H1 (cell line): ENCODE data around the gene CCDC74A. TPM values are rescaled to one million over a fixed set of nuclear protein-coding genes. Genes with fewer than 3 reads are reported as not detected.
"Not testable (repeated sequence)": the region's sequence is repeated elsewhere in the genome, so short reads cannot be mapped to it uniquely, and the experiment has no call there.

Experiments used
- CTCF ChIA-PET: fragments of 300-600 bp; sonication (Branson Sonifier 250); formaldehyde crosslinking; loops from one replicate; lab custom pipeline; 2021; ENCODE audit not compliant: partially characterized antibody; lab: Charles Lee
- POLR2A ChIA-PET: fragments of 300-600 bp; sonication (Branson Sonifier 250); formaldehyde crosslinking; loops from one replicate; lab custom pipeline; 2021; ENCODE audit warnings: inconsistent platforms; ENCODE audit not compliant: partially characterized antibody; lab: Charles Lee
- DNase-seq, 2 experiments: peaks; one replicate each; pipeline versions ENCODE4 v3.0.0 to v3.0.0-alpha.2; 2010 to 2022; ENCODE audit warnings: low spot score in 2 of 2, low read depth in 1 of 2, mixed read lengths in 1 of 2
- FAIRE-seq: peaks from 2 replicates; lab custom pipeline; 2011; peaks lifted over from hg19 to GRCh38; lab: Jason Lieb, UNC
- H2AFZ ChIP-seq: 2 replicates; pipeline ENCODE4 v1.8.1; 2012; ENCODE audit warnings: low read length, inconsistent platforms
- H2AK5ac ChIP-seq: 2 replicates; pipeline ENCODE4 v1.6.1; 2013; ENCODE audit warnings: low read depth, low read length
- H2BK120ac ChIP-seq: replicated peaks from 2 replicates; pipeline ENCODE3; 2013; ENCODE audit warnings: low read depth, low read length, inconsistent platforms
- H2BK12ac ChIP-seq: 2 replicates; pipeline ENCODE4 v1.6.1; 2013; ENCODE audit warnings: low read depth, low read length
- H2BK15ac ChIP-seq: 2 replicates; pipeline ENCODE4 v1.6.1; 2013; ENCODE audit warnings: low read length
- H2BK20ac ChIP-seq: 2 replicates; pipeline ENCODE4 v1.6.1; 2013; ENCODE audit warnings: low read length
- H2BK5ac ChIP-seq: 2 replicates; pipeline ENCODE4 v1.6.1; 2013; ENCODE audit warnings: low read depth, low read length
- H3K14ac ChIP-seq: 2 replicates; pipeline ENCODE4 v1.6.1; 2013; ENCODE audit warnings: inconsistent platforms; ENCODE audit not compliant: insufficient read length
- H3K18ac ChIP-seq: 2 replicates; pipeline ENCODE4 v1.6.1; 2013; ENCODE audit warnings: low read length; ENCODE audit errors: extremely low read depth
- H3K23ac ChIP-seq: 2 replicates; pipeline ENCODE4 v1.6.1; 2013; ENCODE audit warnings: inconsistent platforms; ENCODE audit not compliant: insufficient read length
- H3K23me2 ChIP-seq: 2 replicates; pipeline ENCODE4 v1.6.1; 2013; ENCODE audit warnings: low read depth, low read length
- H3K27ac ChIP-seq: 2 replicates; pipeline ENCODE4 v1.6.1; 2011; ENCODE audit warnings: low read depth, low read length, inconsistent platforms
- H3K27me3 ChIP-seq, 4 experiments: replicated peaks in 1 of 4; 1 replicate in 1 of 4; 2 replicates in 3 of 4; pipeline versions ENCODE4 v1.6.1 to v1.8.1; 2011 to 2013; ENCODE audit warnings: low read length in 3 of 4, mild to moderate bottlenecking in 3 of 4, inconsistent platforms in 2 of 4, mixed read lengths in 2 of 4, moderate library complexity in 1 of 4; ENCODE audit not compliant: control insufficient read depth in 3 of 4, insufficient read depth in 3 of 4; ENCODE audit errors: extremely low read depth in 1 of 4
- H3K36me3 ChIP-seq, 4 experiments: 2 replicates each; pipeline versions ENCODE4 v1.6.1 to v1.8.1; 2011 to 2013; ENCODE audit warnings: mild to moderate bottlenecking in 4 of 4, low read length in 3 of 4, moderate library complexity in 2 of 4, control low read depth in 1 of 4, inconsistent platforms in 1 of 4; ENCODE audit not compliant: insufficient read depth in 4 of 4, control insufficient read depth in 2 of 4
- H3K4ac ChIP-seq: replicated peaks from 2 replicates; pipeline ENCODE3; 2013; ENCODE audit warnings: low read length, low read depth, mixed read lengths, inconsistent platforms; ENCODE audit not compliant: insufficient read length
- H3K4me1 ChIP-seq, 4 experiments: replicated peaks in 1 of 4; 1 replicate in 1 of 4; 2 replicates in 3 of 4; pipeline versions ENCODE4 v1.6.1 to v1.8.1; 2011 to 2013; ENCODE audit warnings: low read length in 3 of 4, inconsistent platforms in 2 of 4, mixed read lengths in 1 of 4; ENCODE audit not compliant: insufficient read depth in 4 of 4, control insufficient read depth in 3 of 4
- H3K4me2 ChIP-seq, 2 experiments: 2 replicates each; pipeline versions ENCODE4 v1.6.1 to v1.8.1; 2011 to 2013; ENCODE audit warnings: low read depth in 2 of 2, low read length in 2 of 2, control low read depth in 1 of 2, inconsistent platforms in 1 of 2, mild to moderate bottlenecking in 1 of 2; ENCODE audit not compliant: insufficient read depth in 1 of 2
- H3K4me3 ChIP-seq, 4 experiments: fragments of 200-600, 300-600 bp in 1 of 4; sonication (generic), shearing (Covaris generic), sonication (Bioruptor Twin) in 1 of 4; 2 replicates each; pipeline versions ENCODE4 v1.5.1 to v1.8.1; 2011 to 2016; ENCODE audit warnings: low read length in 4 of 4, low read depth in 3 of 4, control low read depth in 2 of 4, inconsistent platforms in 2 of 4, mild to moderate bottlenecking in 2 of 4, mixed read lengths in 1 of 4, moderate library complexity in 1 of 4; ENCODE audit not compliant: insufficient read depth in 2 of 4; ENCODE audit errors: extremely low read depth in 1 of 4
- H3K56ac ChIP-seq: replicated peaks from 2 replicates; pipeline ENCODE3; 2013; ENCODE audit warnings: low read depth, mild to moderate bottlenecking, mixed read lengths, low read length, inconsistent platforms; ENCODE audit not compliant: insufficient read length
- H3K79me1 ChIP-seq: 2 replicates; pipeline ENCODE4 v1.6.1; 2013; ENCODE audit warnings: low read depth, low read length, control low read depth
- H3K79me2 ChIP-seq, 2 experiments: 2 replicates each; pipeline versions ENCODE4 v1.6.1 to v1.8.1; 2012 to 2013; ENCODE audit warnings: low read length in 2 of 2, mild to moderate bottlenecking in 2 of 2, inconsistent platforms in 1 of 2; ENCODE audit not compliant: insufficient read depth in 2 of 2, control insufficient read depth in 1 of 2
- H3K9ac ChIP-seq, 4 experiments: replicated peaks in 1 of 4; 1 replicate in 1 of 4; 2 replicates in 3 of 4; pipeline versions ENCODE4 v1.6.1 to v1.8.1; 2011 to 2013; ENCODE audit warnings: low read depth in 3 of 4, low read length in 3 of 4, control low read depth in 2 of 4, mild to moderate bottlenecking in 2 of 4, moderate library complexity in 2 of 4, inconsistent platforms in 1 of 4; ENCODE audit errors: extremely low read depth in 1 of 4
- H3K9me3 ChIP-seq, 2 experiments: 2 replicates each; pipeline versions ENCODE4 v1.6.1 to v1.8.1; 2012 to 2013; ENCODE audit warnings: mild to moderate bottlenecking in 2 of 2, moderate library complexity in 2 of 2, control low read depth in 1 of 2, inconsistent platforms in 1 of 2, low read depth in 1 of 2, low read length in 1 of 2, mixed read lengths in 1 of 2; ENCODE audit not compliant: insufficient read depth in 2 of 2
- H4K20me1 ChIP-seq, 2 experiments: replicated peaks in 1 of 2; 2 replicates each; pipeline versions ENCODE3 to v1.8.1; 2011 to 2013; ENCODE audit warnings: inconsistent platforms in 2 of 2, low read length in 2 of 2, mild to moderate bottlenecking in 1 of 2; ENCODE audit not compliant: insufficient read depth in 2 of 2, control insufficient read depth in 1 of 2
- H4K5ac ChIP-seq: 2 replicates; pipeline ENCODE4 v1.6.1; 2013; ENCODE audit warnings: low read length, low read depth, mixed read lengths, inconsistent platforms; ENCODE audit not compliant: insufficient read length
- H4K8ac ChIP-seq: 2 replicates; pipeline ENCODE4 v1.8.0; 2013; ENCODE audit warnings: mild to moderate bottlenecking, moderate library complexity, low read length, inconsistent platforms; ENCODE audit not compliant: insufficient read depth; ENCODE audit errors: extremely low read depth
- H4K91ac ChIP-seq: replicated peaks from 2 replicates; pipeline ENCODE3; 2013; ENCODE audit warnings: low read length, mixed read lengths, inconsistent platforms; ENCODE audit not compliant: insufficient read length
- WGBS, 2 experiments: shearing (Covaris generic) in 1 of 2; methylation state at CpG; one replicate each; pipeline versions ENCODE4 v1.1.6 to v1.1.7; 2013 to 2015; ENCODE audit warnings: low lambda C conversion rate in 2 of 2, mixed read lengths in 2 of 2, inconsistent platforms in 1 of 2, low coverage in 1 of 2, missing lambda C conversion rate in 1 of 2; ENCODE audit not compliant: insufficient replicate concordance in 2 of 2, insufficient coverage in 1 of 2, insufficient read length in 1 of 2; ENCODE audit errors: extremely low coverage in 1 of 2, missing lambda C conversion rate in 1 of 2; 5-methylcytosine and 5-hydroxymethylcytosine counted together
- polyA plus RNA-seq, 7 experiments: library from polyadenylated mRNA; depleted of rRNA in 3 of 7; stranded (reverse) in 5 of 7; unstranded in 2 of 7; fragments of >200 nt in 5 of 7; fragments of 200-250 nt in 2 of 7; gene quantifications; 1 replicate in 5 of 7; 2 replicates in 1 of 7; 4 replicates in 1 of 7; pipeline versions ENCODE4 v1.2.1 to v1.2.3, GENCODE V29; 2011 to 2013; ENCODE audit warnings: missing spikeins in 2 of 7, mixed read lengths in 2 of 7
- total RNA-seq: library from RNA; stranded (reverse); fragmentation: NEBNext Ultra II Directional; extraction: Animal tissue kit (Norgen Biotek cat#: 25700); gene quantifications from 2 replicates; pipeline ENCODE4 v1.2.1, GENCODE V29; 2021

Gene CCDC74A
- total and polyA plus RNA-seq, 2 of the 8 experiments (the other 6 are each of a cell fraction or from before 2014, with no cell fraction given) = 18.1 to 21.0 TPM

- not testable (repeated sequence) for H3K4me3 ChIP-seq
These were observed 45.1 kb upstream of the CCDC74A start for GRCh38 chr2:131482506-131483155.

More at GRCh38 chr2:131482506-131483155, 45.1 kb upstream of the CCDC74A start:
- not testable (repeated sequence) for H2BK120ac ChIP-seq, DNase-seq, H2BK12ac ChIP-seq, H3K4me1 ChIP-seq, H3K23me2 ChIP-seq, H2BK20ac ChIP-seq, H3K14ac ChIP-seq, H2AFZ ChIP-seq, H2AK5ac ChIP-seq, H3K4ac ChIP-seq, FAIRE-seq, H3K18ac ChIP-seq, H3K23ac ChIP-seq, H4K5ac ChIP-seq, H3K79me2 ChIP-seq, H4K91ac ChIP-seq, H2BK5ac ChIP-seq, H3K4me2 ChIP-seq, H2BK15ac ChIP-seq, H3K27me3 ChIP-seq, H4K8ac ChIP-seq, H3K27ac ChIP-seq, H3K56ac ChIP-seq, H3K9ac ChIP-seq, H3K79me1 ChIP-seq, H4K20me1 ChIP-seq, H3K9me3 ChIP-seq, H3K36me3 ChIP-seq
- CTCF ChIA-PET = interaction anchor here (0.7 to 1.9 kb wide), 3 partner anchors 10 to 69 kb away, joined by 3 to 5 read pairs (median 4); no protein-coding TSS in a partner anchor
- 95% methylated on average over 17 of the region's 19 CpGs; no CpG with 5 or more reads in 1 of the 2 experiments for WGBS, 2 experiments
- POLR2A ChIA-PET = interaction anchor here (1.5 kb wide), 1 partner anchor 9 kb away, joined by 4 read pairs; the partner anchor contains the start of gene MZT2A
